ENCODE results near the gene FAM43B. TPM values are rescaled to one million over a fixed set of nuclear protein-coding genes. Genes with fewer than 3 reads are reported as not detected.
A peak's percentile ranks its signal among the peaks of the same experiment; 100 is the strongest.

The FAM43B gene
- polyA plus RNA-seq, 3 donors: not detected

- no peaks in the 10 kb centered on the region for H3K79me2 ChIP-seq (ENCODE audit: insufficient read depth, low read length)
- H3K36me3 ChIP-seq (replicated peaks in 1 of 2; ENCODE audit: control insufficient read depth in 1 of 2, insufficient read depth in 2 of 2, low read length in 2 of 2): no peaks in the 10 kb centered on the region
- no peak overlapping the region for H3K4me2 ChIP-seq (replicated peaks; ENCODE audit: extremely low read depth, low read length, poor library complexity, severe bottlenecking)
- WGBS (ENCODE audit: insufficient coverage): 96% methylated on average over 2 of the region's 3 CpGs
- no peak overlapping the region for H3K27ac ChIP-seq (ENCODE audit: low read depth in 1 of 2, low read length in 2 of 2)
- intact Hi-C loops (cut with micrococcal nuclease): no loop called here
- Mint-ChIP-seq H3K9me3 (peaks cover 0 to 12% (median 9%) of the 10 kb centered on the region in 7 donors), H3K27ac (no peak overlapping the region), H3K4me1 (no peaks in the 10 kb centered on the region), H3K4me3 (peak overlapping the region in 1 of 2 donors; percentile 60), H3K27me3 (ENCODE audit: low read depth in 3 of 3) (peaks cover 49 to 81% (median 54%) of the 10 kb centered on the region in 3 donors), H3K36me3 (no peaks in the 10 kb centered on the region)
- peaks cover 8 to 24% of the 10 kb centered on the region in 2 donors for H3K27me3 ChIP-seq (ENCODE audit: control insufficient read depth in 2 of 2, insufficient read depth in 2 of 2, low read length in 2 of 2)
- DNase-seq: no peak
- H4K20me1 ChIP-seq (ENCODE audit: insufficient read depth, low read length): no peaks in the 10 kb centered on the region
- no peaks in the 10 kb centered on the region for H3K4me1 ChIP-seq (ENCODE audit: control insufficient read depth in 1 of 2, insufficient read depth in 2 of 2, low read length in 2 of 2)
- no peak overlapping the region for H3K9ac ChIP-seq (ENCODE audit: insufficient read depth, low read length, poor library complexity, severe bottlenecking)
- H2AFZ ChIP-seq (ENCODE audit: insufficient read depth, low read depth, low read length, poor library complexity, severe bottlenecking): no peak overlapping the region
- peaks cover 4 to 6% of the 10 kb centered on the region in 2 donors for H3K9me3 ChIP-seq (replicated peaks in 1 of 2; ENCODE audit: control insufficient read depth in 1 of 2, insufficient read depth in 1 of 2, low read length in 2 of 2)
- H3K4me3 ChIP-seq (replicated peaks in 1 of 3; ENCODE audit: low read depth in 2 of 3, low read length in 3 of 3): no peak overlapping the region
- TF ChIP-seq, protein P1, sequence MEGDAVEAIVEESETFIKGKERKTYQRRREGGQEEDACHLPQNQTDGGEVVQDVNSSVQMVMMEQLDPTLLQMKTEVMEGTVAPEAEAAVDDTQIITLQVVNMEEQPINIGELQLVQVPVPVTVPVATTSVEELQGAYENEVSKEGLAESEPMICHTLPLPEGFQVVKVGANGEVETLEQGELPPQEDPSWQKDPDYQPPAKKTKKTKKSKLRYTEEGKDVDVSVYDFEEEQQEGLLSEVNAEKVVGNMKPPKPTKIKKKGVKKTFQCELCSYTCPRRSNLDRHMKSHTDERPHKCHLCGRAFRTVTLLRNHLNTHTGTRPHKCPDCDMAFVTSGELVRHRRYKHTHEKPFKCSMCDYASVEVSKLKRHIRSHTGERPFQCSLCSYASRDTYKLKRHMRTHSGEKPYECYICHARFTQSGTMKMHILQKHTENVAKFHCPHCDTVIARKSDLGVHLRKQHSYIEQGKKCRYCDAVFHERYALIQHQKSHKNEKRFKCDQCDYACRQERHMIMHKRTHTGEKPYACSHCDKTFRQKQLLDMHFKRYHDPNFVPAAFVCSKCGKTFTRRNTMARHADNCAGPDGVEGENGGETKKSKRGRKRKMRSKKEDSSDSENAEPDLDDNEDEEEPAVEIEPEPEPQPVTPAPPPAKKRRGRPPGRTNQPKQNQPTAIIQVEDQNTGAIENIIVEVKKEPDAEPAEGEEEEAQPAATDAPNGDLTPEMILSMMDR (IDR thresholded peaks at IDR 0.05): no peak
These were observed 5.7 kb upstream of the FAM43B start for GRCh38 chr1:20546637-20547036.

GRCh38 chr1:20551161-20551560 lies 1.2 kb upstream of the FAM43B start:
- H3K9me3 ChIP-seq (replicated peaks in 1 of 2; ENCODE audit: control insufficient read depth in 1 of 2, insufficient read depth in 1 of 2, low read length in 2 of 2): peaks cover 4 to 15% of the 10 kb centered on the region in 2 donors
- H3K4me3 Mint-ChIP-seq: peak overlapping the region in 1 of 2 donors; percentile 47
- no peak overlapping the region for H2AFZ ChIP-seq (ENCODE audit: insufficient read depth, low read depth, low read length, poor library complexity, severe bottlenecking)
- H4K20me1 ChIP-seq (ENCODE audit: insufficient read depth, low read length): no peaks in the 10 kb centered on the region
- H3K9me3 Mint-ChIP-seq: peaks cover 0 to 24% (median 9%) of the 10 kb centered on the region in 7 donors
- H3K9ac ChIP-seq (ENCODE audit: insufficient read depth, low read length, poor library complexity, severe bottlenecking): no peak overlapping the region
- H3K27me3 Mint-ChIP-seq (ENCODE audit: low read depth in 3 of 3): peaks cover 56 to 66% (median 61%) of the 10 kb centered on the region in 3 donors
- 76% methylated on average over 2 of the region's 3 CpGs for WGBS (ENCODE audit: insufficient coverage)
- H3K27ac ChIP-seq (ENCODE audit: low read depth in 1 of 2, low read length in 2 of 2): no peak overlapping the region
- peaks cover 5% of the 10 kb centered on the region for H3K4me1 Mint-ChIP-seq
- H3K36me3 Mint-ChIP-seq: peaks cover 0 to 2% of the 10 kb centered on the region in 2 donors
- no peaks in the 10 kb centered on the region for H3K4me1 ChIP-seq (ENCODE audit: control insufficient read depth in 1 of 2, insufficient read depth in 2 of 2, low read length in 2 of 2)
- no peaks in the 10 kb centered on the region for H3K79me2 ChIP-seq (ENCODE audit: insufficient read depth, low read length)
- TF ChIP-seq, protein P1 (IDR thresholded peaks at IDR 0.05): no peak
- H3K4me3 ChIP-seq (replicated peaks in 1 of 3; ENCODE audit: low read depth in 2 of 3, low read length in 3 of 3): no peak overlapping the region
- no peaks in the 10 kb centered on the region for H3K36me3 ChIP-seq (replicated peaks in 1 of 2; ENCODE audit: control insufficient read depth in 1 of 2, insufficient read depth in 2 of 2, low read length in 2 of 2)
- intact Hi-C loops (cut with micrococcal nuclease): no loop called here
- H3K27me3 ChIP-seq (ENCODE audit: control insufficient read depth in 2 of 2, insufficient read depth in 2 of 2, low read length in 2 of 2): peaks cover 40 to 56% of the 10 kb centered on the region in 2 donors
- H3K4me2 ChIP-seq (replicated peaks; ENCODE audit: extremely low read depth, low read length, poor library complexity, severe bottlenecking): no peak overlapping the region
- no peak overlapping the region for H3K27ac Mint-ChIP-seq
- no peak for DNase-seq
